H9 (cell line): ENCODE results near the gene CRHR2. TPM values are rescaled to one million over a fixed set of nuclear protein-coding genes. Genes with fewer than 3 reads are reported as not detected.
A peak's percentile ranks its signal among the peaks of the same experiment; 100 is the strongest.

Source experiments
- DNase-seq: peaks from one replicate; pipeline ENCODE4 v3.0.0-alpha.2; 2017
- H2AFZ ChIP-seq: one replicate; pipeline ENCODE4 v1.6.1; 2013; ENCODE audit warnings: mild to moderate bottlenecking, low read length, control low read depth, moderate library complexity
- H2AK5ac ChIP-seq: 2 replicates; pipeline ENCODE4 v1.6.1; 2013; ENCODE audit warnings: low read length, control low read depth, mixed read lengths; ENCODE audit not compliant: insufficient read length
- H2BK120ac ChIP-seq: one replicate; pipeline ENCODE4 v1.6.1; 2013; ENCODE audit warnings: low read depth, mild to moderate bottlenecking, low read length, control low read depth, inconsistent platforms; ENCODE audit not compliant: poor library complexity, severe bottlenecking
- H2BK12ac ChIP-seq: 2 replicates; pipeline ENCODE4 v1.6.1; 2013; ENCODE audit warnings: low read length, control low read depth, mixed read lengths, low read depth; ENCODE audit not compliant: insufficient read length
- H2BK15ac ChIP-seq: 2 replicates; pipeline ENCODE4 v1.6.1; 2013; ENCODE audit warnings: low read depth, low read length, control low read depth
- H2BK20ac ChIP-seq: one replicate; pipeline ENCODE4 v1.6.1; 2013; ENCODE audit warnings: low read depth, mild to moderate bottlenecking, low read length, control low read depth, inconsistent platforms; ENCODE audit not compliant: poor library complexity, severe bottlenecking
- H2BK5ac ChIP-seq: 2 replicates; pipeline ENCODE4 v1.6.1; 2013; ENCODE audit warnings: low read length, control low read depth, mixed read lengths; ENCODE audit not compliant: insufficient read length
- H3K14ac ChIP-seq: 2 replicates; pipeline ENCODE4 v1.6.1; 2013; ENCODE audit warnings: low read length, control low read depth; ENCODE audit not compliant: insufficient read depth
- H3K18ac ChIP-seq: 2 replicates; pipeline ENCODE4 v1.6.1; 2013; ENCODE audit warnings: low read depth, mild to moderate bottlenecking, mixed read lengths, low read length, control low read depth; ENCODE audit not compliant: insufficient read length
- H3K23ac ChIP-seq: 2 replicates; pipeline ENCODE4 v1.6.1; 2013; ENCODE audit warnings: low read length, control low read depth, mixed read lengths, low read depth; ENCODE audit not compliant: insufficient read length
- H3K23me2 ChIP-seq: 2 replicates; pipeline ENCODE4 v1.6.1; 2013; ENCODE audit warnings: low read depth, mild to moderate bottlenecking, mixed read lengths, low read length, control low read depth; ENCODE audit not compliant: insufficient read length, poor library complexity, severe bottlenecking
- H3K27ac ChIP-seq: 2 replicates; pipeline ENCODE4 v1.5.1; 2013; ENCODE audit warnings: low read length, control low read depth, mixed read lengths, low read depth; ENCODE audit not compliant: insufficient read length
- H3K27me3 ChIP-seq: 2 replicates; pipeline ENCODE4 v1.6.1; 2013; ENCODE audit warnings: low read length, control low read depth, inconsistent platforms; ENCODE audit not compliant: insufficient read depth
- H3K4ac ChIP-seq: 2 replicates; pipeline ENCODE4 v1.6.1; 2013; ENCODE audit warnings: low read depth, mild to moderate bottlenecking, control low read depth, inconsistent platforms, low read length, moderate library complexity
- H3K4me1 ChIP-seq: 2 replicates; pipeline ENCODE4 v1.6.1; 2013; ENCODE audit warnings: low read length, control low read depth, inconsistent platforms; ENCODE audit not compliant: insufficient read depth
- H3K4me2 ChIP-seq: 2 replicates; pipeline ENCODE4 v1.6.1; 2013; ENCODE audit warnings: low read length, control low read depth, mixed read lengths; ENCODE audit not compliant: insufficient read length, insufficient read depth
- H3K56ac ChIP-seq: 2 replicates; pipeline ENCODE4 v1.6.1; 2013; ENCODE audit warnings: low read depth, mild to moderate bottlenecking, mixed read lengths, low read length, control low read depth; ENCODE audit not compliant: insufficient read length
- H3K79me1 ChIP-seq: 2 replicates; pipeline ENCODE4 v1.6.1; 2013; ENCODE audit warnings: low read depth, mild to moderate bottlenecking, moderate library complexity, low read length, control low read depth, inconsistent platforms; ENCODE audit not compliant: insufficient read depth, poor library complexity, severe bottlenecking
- H3K79me2 ChIP-seq: 2 replicates; pipeline ENCODE4 v1.6.1; 2013; ENCODE audit warnings: low read length, control low read depth, inconsistent platforms; ENCODE audit not compliant: insufficient read depth
- H3K9ac ChIP-seq: 2 replicates; pipeline ENCODE4 v1.6.1; 2013; ENCODE audit warnings: low read length, control low read depth, mixed read lengths; ENCODE audit not compliant: insufficient read length; ENCODE audit errors: extremely low read depth
- H3K9me3 ChIP-seq: one replicate; pipeline ENCODE4 v1.6.1; 2013; ENCODE audit warnings: low read depth, low read length, inconsistent platforms; ENCODE audit not compliant: control insufficient read depth
- H3T11ph ChIP-seq: one replicate; pipeline ENCODE4 v1.6.1; 2013; ENCODE audit warnings: mild to moderate bottlenecking, low read length, control low read depth, inconsistent platforms
- H4K20me1 ChIP-seq: one replicate; pipeline ENCODE4 v1.6.1; 2013; ENCODE audit not compliant: control insufficient read depth, insufficient read length, insufficient read depth
- H4K5ac ChIP-seq: 2 replicates; pipeline ENCODE4 v1.6.1; 2013; ENCODE audit warnings: low read depth, mild to moderate bottlenecking, mixed read lengths, low read length, control low read depth; ENCODE audit not compliant: insufficient read length
- H4K8ac ChIP-seq: replicated peaks from 2 replicates; pipeline ENCODE4 v1.6.1; 2013; ENCODE audit warnings: low read length, control low read depth, mixed read lengths, low read depth; ENCODE audit not compliant: insufficient read length
- H4K91ac ChIP-seq: 2 replicates; pipeline ENCODE4 v1.6.1; 2013; ENCODE audit warnings: low read depth, mild to moderate bottlenecking, moderate library complexity, mixed read lengths, low read length, control low read depth; ENCODE audit not compliant: insufficient read length
- H3K27ac Mint-ChIP-seq, 3 experiments: 2 replicates in 2 of 3; 3 replicates in 1 of 3; pipeline ENCODE4 v1.8.0; 2020 to 2021; ENCODE audit warnings: mixed read lengths in 3 of 3, mild to moderate bottlenecking in 1 of 3, moderate library complexity in 1 of 3
- H3K27me3 Mint-ChIP-seq: 2 replicates; pipeline ENCODE4 v1.8.0; 2021; ENCODE audit warnings: low read depth, mild to moderate bottlenecking, moderate library complexity, mixed read lengths
- H3K36me3 Mint-ChIP-seq, 3 experiments: 2 replicates in 2 of 3; 3 replicates in 1 of 3; pipeline ENCODE4 v1.8.0; 2020 to 2021; ENCODE audit warnings: low read depth in 3 of 3, mixed read lengths in 3 of 3; ENCODE audit not compliant: insufficient read depth in 1 of 3
- H3K4me1 Mint-ChIP-seq, 2 experiments: 2 replicates each; pipeline ENCODE4 v1.8.0; 2020; ENCODE audit warnings: mixed read lengths in 2 of 2
- H3K4me3 Mint-ChIP-seq, 2 experiments: 2 replicates in 1 of 2; 3 replicates in 1 of 2; pipeline ENCODE4 v1.8.0; 2020 to 2021; ENCODE audit warnings: mild to moderate bottlenecking in 2 of 2, mixed read lengths in 2 of 2, moderate library complexity in 1 of 2
- H3K9me3 Mint-ChIP-seq, 2 experiments: 2 replicates in 1 of 2; 3 replicates in 1 of 2; pipeline ENCODE4 v1.8.0; 2020; ENCODE audit warnings: mild to moderate bottlenecking in 2 of 2, mixed read lengths in 2 of 2, moderate library complexity in 1 of 2
- CTCF ChIP-seq: fragments of 200-600 bp; sonication (generic); conservative IDR thresholded peaks from 3 replicates; pipeline ENCODE4 v1.8.0; 2021; ENCODE audit warnings: antibody characterized with exemption, mild to moderate bottlenecking
- WGBS: extraction: QIAGEN DNeasy Blood & Tissue Kit; methylation state at CpG from one replicate; pipeline ENCODE4 v1.1.7; 2013; ENCODE audit warnings: missing lambda C conversion rate, low lambda C conversion rate, mixed read lengths; ENCODE audit not compliant: insufficient read length; ENCODE audit errors: extremely low coverage; 5-methylcytosine and 5-hydroxymethylcytosine counted together
- total RNA-seq: library from RNA; stranded (reverse); gene quantifications from 2 replicates; pipeline ENCODE4 v1.2.1, GENCODE V29; 2021

Gene CRHR2
- total RNA-seq, 1 experiment from 2014 or later: 0.07 TPM

- DNase-seq: peak; percentile 17
- H3K27ac Mint-ChIP-seq: no peak overlapping the region
These were observed 34.5 kb downstream of the CRHR2 start for GRCh38 chr7:30647589-30648364.

More at GRCh38 chr7:30647589-30648364, 34.5 kb downstream of the CRHR2 start:
- Histone ChIP-seq H2AFZ (no peak overlapping the region), H3T11ph (no peak overlapping the region), H4K5ac (no peak overlapping the region), H3K4me1 (peaks cover 7% of the 10 kb centered on the region; the same call in 1 of the 2 replicates), H3K23me2 (peaks cover 3% of the 10 kb centered on the region), H2AK5ac (no peak overlapping the region), H2BK12ac (no peak overlapping the region), H3K23ac (no peak overlapping the region), H3K56ac (no peak overlapping the region), H2BK5ac (no peak overlapping the region), H2BK15ac (no peak overlapping the region), H3K9me3 (no peaks in the 10 kb centered on the region), H3K18ac (no peak overlapping the region), H2BK120ac (no peak overlapping the region), H3K27me3 (no peaks in the 10 kb centered on the region), H3K79me2 (no peaks in the 10 kb centered on the region), H2BK20ac (no peak overlapping the region), H3K79me1 (no peaks in the 10 kb centered on the region), H4K91ac (no peak overlapping the region), H3K9ac (no peak overlapping the region), H3K4me2 (no peak overlapping the region), H3K14ac (no peak overlapping the region), H4K20me1 (no peaks in the 10 kb centered on the region), H4K8ac (no peak overlapping the region), H3K27ac (no peak overlapping the region), H3K4ac (no peak overlapping the region)
- WGBS: no CpG with 5 or more reads among the region's 10 CpGs
- no peak overlapping the region for H3K4me3 Mint-ChIP-seq
- H3K27me3 Mint-ChIP-seq: no peaks in the 10 kb centered on the region
- peaks cover 8 to 30% (median 26%) of the 10 kb centered on the region in 3 experiments; a peak in 6 of 7 replicates for H3K36me3 Mint-ChIP-seq
- H3K9me3 Mint-ChIP-seq: no peaks in the 10 kb centered on the region; a peak in 1 of 5 replicates
- H3K4me1 Mint-ChIP-seq: peaks cover 26 to 29% of the 10 kb centered on the region in 2 experiments
- TF ChIP-seq CTCF: no peak
